Neural cell (in vitro differentiated cells): ENCODE data around the gene PWP2.

Experiments used
- CTCF ChIP-seq: fragments of 450-650 bp; IDR thresholded peaks from 2 replicates; pipeline ENCODE4 v1.5.1; 2014; ENCODE audit warnings: antibody characterized with exemption, mild to moderate bottlenecking, moderate library complexity; ENCODE audit not compliant: poor library complexity, severe bottlenecking
- EP300 ChIP-seq: fragments of 450-650 bp; conservative IDR thresholded peaks from 2 replicates; pipeline ENCODE4 v1.6.1; 2014; ENCODE audit warnings: antibody characterized with exemption, mild to moderate bottlenecking, moderate library complexity; ENCODE audit not compliant: poor library complexity, severe bottlenecking
- EZH2 ChIP-seq: fragments of 200-600, 300-800 bp; shearing (Covaris generic), sonication (generic); IDR thresholded peaks from 2 replicates; pipeline ENCODE4 v1.6.1; 2014; ENCODE audit warnings: antibody characterized with exemption, low read length, borderline replicate concordance, mild to moderate bottlenecking; ENCODE audit not compliant: insufficient read depth, poor library complexity, severe bottlenecking
- REST ChIP-seq: IDR thresholded peaks from 2 replicates; pipeline ENCODE4 v1.6.1; 2012; ENCODE audit warnings: borderline replicate concordance

GRCh38 chr21:44071359-44072104, 35.7 kb upstream of the PWP2 start:
- TF ChIP-seq CTCF (no peak), REST (no peak), EP300 (no peak), EZH2 (no peak)
